LHCN-M2 (cell line): ENCODE measurements around the gene GRIFIN. TPM values are rescaled to one million over a fixed set of nuclear protein-coding genes. Genes with fewer than 3 reads are reported as not detected.
"Not testable (repeated sequence)": the region's sequence is repeated elsewhere in the genome, so short reads cannot be mapped to it uniquely, and the experiment has no call there.

ENCODE experiments used
- DNase-seq: peaks from one replicate; pipeline ENCODE4 v3.0.0-alpha.2; 2012; ENCODE audit warnings: low read depth
- total RNA-seq: library from RNA; depleted of rRNA; stranded (reverse); fragments of >200 nt; gene quantifications from 2 replicates; pipeline ENCODE4 v1.2.3, GENCODE V29; 2014

The GRIFIN gene
- total RNA-seq, 1 experiment from 2014 or later, result not detected

DNA sequence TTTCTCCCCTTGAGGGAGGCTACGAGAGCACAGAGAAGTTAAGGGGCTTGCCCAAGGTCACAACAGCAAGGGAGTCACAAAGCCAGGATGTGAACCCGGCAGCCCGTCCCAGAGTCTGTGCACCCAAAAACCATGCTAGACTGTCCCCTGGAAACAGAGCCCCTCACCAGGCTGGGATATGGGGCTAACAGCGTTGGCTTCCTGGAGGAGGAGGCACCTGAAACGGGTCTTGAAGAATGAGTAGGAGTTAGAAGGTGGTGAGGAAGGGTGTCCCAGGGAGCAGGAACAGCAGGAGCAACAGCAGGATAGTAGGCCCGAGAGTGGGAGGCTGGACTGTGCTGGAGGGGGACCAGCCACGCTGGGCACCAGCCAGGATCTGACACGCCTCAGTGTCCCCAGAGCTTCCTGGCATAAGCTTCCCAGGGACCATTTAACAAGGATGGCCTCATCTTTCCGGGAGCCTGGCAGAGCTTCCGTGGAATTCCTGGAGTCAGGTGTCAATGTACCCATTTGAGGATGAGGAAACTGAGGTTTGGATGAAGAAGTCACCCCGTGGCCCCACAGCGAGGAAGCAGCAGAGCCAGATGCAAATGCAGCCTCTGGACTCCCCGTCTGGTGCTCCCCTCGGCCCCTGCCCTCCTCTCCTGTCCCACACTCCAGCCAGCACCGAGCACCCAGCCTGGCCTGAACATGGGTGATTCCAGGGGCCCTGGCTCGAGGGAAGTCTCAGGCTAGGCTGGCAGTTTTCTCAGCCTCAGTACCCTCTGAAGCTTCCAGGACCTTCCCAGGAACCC, 3.3 kb upstream of the GRIFIN start:
- no peak for DNase-seq

DNA sequence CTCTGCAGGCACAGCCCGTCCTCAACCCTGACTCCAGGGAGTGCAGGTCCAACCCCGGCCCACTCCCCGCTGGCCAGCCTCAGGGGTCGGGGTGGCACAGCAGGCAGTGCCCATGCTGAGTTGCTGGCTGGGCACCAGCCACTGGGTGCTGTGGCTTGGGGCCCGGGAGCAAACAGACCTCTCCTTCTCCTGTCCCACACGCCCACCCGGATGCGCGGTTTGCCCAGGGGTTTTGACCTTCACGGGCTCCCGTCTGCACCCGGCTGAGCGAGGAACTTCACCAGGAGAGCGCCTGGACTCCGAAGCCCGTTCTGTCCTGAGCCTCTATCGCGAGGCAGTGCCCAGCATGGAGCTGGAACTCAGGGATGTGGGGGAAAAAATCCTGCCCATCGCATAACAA, 2.6 kb upstream of the GRIFIN start:
- no peak for DNase-seq

DNA sequence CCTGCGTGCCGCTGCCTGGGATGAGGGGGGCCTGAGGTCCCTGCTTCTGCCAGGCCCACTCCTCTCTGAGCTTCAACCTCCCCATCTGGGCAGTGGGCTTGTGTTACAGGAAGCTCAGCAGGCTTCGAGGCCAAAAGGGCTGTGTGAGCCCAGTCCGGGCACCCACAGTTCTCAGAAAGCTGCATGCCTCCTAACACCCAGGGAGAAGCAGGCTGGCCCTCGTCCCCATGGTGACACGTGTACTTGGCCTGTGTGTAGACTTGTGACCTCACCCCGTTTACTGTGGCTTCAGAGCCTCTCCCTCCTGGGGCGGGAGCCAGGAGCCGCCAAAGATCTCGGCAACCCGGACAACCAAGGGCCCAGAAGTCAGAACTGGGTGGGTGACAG, 2.2 kb upstream of the GRIFIN start:
- peak; percentile 33 for DNase-seq

DNA sequence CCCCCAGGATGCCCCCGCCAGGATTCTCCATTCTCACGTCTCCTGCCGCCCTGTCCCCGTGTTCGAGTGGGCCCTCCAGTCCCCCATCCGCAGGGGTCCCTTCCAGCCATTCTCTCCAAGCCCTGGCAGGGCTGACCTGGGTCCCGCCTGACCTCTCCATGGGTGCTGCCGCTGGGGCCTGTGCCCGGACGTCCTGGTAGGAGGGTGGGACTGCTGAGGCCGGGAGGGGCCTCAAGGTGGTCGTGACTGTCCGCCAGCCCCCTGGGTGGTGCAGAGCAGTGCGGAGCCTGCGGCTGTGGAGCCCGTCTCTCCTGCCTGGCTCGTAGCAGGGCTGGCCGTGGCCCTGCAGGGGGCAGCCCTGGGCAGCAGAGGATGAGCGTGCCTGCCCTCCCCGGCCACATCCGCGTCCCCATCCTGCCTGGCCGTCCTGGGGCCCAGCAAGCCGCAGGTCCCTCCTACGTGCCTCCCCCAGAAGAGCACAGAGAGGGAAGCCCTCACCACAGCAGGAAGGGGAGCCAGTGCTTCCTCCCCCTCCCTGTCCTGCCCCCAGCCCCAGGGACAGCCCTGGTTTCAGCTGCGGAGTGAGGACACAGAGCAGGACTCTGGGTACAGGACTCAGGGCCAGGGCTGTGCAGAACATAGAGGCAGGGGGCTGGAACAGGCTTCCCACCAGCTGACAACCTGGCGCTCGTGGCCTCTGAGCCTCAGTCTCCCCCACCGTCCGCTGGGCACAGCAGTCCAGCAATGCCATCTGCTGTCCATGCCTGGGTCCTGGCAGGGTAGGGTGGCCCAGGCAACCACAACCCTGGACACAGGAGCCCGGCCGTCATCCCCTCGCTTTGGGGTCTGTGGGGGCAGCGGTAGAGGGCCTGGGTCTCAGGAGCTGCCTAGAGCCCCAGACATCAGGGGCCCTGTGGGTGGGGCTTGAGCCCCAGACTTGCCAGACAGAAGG, 1.5 kb upstream of the GRIFIN start:
- DNase-seq, result peak; percentile 53

DNA sequence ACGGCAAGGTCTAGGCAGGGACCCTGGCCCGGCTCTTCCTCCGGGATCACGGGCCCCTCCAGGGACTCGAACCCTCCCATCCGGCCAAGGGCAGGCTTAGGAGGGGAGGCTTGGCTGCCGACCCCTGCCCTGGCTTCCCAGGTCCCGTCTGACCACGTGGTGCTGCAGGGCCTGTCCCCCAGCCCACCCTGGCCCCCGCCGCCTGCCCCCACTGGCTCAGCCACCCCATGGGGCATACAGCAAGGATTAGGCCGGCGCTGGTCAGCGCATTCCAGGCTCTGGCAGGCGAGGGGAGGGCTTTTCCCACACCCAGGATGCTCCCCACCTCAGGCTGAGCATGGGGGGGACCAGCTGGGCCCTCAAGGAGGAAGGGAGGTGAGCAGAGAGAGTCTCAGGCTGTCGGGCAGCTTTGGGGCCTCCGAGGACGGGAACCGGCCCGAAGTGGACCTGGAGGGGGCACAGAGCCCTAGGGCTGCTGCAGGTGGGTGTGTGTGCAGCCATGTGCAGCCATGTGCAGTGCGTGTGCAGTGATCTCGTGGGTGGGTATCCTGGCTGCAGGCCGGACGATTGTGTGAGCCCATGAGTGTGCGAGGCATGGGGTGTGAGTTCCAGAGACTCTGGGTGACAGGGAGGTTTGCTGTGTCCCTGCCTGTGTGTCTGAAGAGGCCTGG, 713 bp upstream of the GRIFIN start:
- no peak for DNase-seq

DNA sequence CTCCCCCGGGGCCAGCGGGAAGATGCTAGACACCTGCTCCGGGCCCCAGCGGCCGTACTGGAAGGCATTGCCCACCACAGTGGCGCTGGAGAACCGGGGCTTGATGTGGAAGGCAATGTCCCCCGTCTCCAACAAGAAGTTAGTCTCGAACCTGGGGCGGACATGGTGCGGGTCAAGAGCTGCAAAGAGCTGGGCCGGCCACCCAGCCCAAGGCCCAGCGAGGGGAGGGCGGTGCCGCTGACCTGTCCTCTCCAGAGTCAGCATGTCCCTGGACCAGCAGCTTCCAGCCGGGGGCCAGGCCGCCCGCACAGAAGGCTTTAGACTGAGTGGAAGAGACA, 551 bp downstream of the GRIFIN start:
- no peak for DNase-seq

DNA sequence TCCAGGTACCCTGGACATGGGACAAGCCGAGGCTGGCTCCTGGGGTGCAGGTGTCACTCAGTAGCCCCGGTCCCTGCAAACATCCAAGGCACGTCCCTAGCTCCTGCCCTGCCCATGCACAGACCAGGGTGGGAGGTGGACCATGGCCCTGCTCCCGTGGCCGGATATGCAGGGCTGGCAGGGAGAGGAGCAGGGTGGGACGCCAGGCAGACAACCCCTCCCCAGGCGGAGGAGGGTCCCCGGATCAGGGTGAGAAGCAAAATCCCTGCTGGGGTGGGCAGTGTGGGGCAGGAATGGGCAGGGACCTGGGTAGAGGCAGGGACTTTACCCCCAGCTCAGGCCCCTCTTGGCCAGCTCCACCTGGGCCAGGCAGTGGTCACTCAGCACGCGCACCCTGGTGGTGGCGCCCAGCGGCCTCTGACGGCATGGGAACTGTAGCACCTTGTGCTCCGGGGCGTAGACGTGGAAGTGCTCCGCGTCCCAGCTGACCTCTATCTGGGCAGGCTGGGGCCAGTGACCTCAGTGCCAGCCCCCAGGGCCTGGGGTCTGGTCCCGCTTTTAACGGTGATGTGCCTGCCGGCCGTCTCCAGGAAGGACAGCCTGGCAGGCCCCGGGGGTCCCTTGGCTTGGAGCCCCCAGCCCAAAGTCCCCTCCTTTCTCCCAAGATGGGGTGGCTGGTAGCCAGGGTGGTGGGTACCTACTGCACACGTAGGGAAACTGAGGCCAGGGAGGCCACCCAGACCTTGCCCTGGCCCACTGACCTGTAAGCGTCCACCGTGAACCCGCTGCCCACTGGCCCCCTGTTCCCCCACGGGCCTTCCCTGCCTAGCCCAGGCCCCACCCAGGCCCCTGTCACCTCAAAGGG, 1.2 kb downstream of the GRIFIN start:
- no peak for DNase-seq

DNA sequence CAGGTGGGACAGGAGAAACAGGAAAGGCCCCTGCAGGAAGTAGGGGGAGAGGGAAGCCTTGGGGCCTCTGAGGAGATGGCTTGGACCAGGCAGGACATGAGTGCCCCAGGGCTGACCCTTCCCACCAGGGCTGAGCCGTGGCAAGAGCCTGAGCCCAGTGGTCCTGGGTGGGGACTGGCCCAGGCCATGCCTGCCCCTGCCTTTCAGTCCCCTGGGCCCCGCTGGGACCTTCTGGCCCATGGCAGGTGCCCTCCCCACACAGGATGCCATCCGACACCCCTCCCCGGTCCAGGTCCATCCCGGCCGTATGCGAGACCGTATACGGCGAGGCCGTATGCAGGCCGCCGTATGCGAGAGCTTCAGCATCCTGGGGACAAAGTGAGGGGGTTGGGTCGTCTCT, 2.0 kb downstream of the GRIFIN start:
- DNase-seq, result no peak

DNA sequence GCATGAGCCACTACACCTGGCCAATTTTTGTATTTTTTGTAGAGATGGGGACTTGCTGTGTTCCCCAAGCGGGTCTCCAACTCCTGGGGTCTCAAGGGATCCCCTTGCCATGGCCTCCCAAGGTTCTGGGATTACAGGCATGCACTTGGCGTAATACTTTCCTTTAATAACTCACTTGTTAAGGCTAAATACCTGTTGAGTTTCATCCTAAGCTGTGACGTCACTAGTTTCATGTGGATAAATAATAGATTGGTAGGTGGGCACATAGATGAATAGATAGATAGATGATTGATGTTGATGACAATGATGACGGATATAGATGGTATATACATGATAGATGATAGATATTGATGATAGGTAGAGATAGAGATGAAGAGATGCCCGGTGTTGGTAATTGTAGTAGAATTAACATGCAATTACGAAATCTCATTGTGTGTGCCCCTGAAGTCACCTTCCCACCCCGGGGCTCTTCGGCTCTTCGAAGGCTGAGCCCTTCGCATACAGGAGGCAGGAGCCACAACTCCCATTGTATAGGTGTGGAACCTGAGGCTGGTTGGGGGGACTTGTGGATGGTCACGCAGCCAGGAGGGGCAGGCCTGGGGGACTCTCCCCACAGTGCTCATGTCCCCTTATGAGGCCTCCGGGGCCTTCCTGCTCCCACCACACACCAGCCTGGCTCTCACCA, 2.6 kb downstream of the GRIFIN start:
- DNase-seq, result no peak

DNA sequence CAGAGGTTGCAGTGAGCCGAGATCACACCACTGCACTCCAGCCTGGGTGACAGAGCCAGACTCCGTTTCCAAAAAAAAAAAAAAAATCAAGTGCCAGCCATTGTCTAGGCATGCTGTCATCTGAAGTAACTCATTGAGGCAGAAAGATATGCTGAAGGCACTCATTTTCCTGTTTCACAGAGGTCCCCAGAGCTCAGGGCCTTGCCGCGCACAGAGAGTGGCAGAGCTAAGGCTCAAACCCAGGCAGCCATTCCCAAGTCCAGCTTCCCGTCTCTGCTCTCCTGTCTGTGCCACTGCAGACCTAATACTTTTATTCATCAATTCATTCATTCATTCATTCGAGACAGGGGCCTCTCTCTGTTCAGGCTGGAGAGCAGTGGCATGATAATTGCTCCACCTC, 3.5 kb downstream of the GRIFIN start:
- no peak for DNase-seq

DNA sequence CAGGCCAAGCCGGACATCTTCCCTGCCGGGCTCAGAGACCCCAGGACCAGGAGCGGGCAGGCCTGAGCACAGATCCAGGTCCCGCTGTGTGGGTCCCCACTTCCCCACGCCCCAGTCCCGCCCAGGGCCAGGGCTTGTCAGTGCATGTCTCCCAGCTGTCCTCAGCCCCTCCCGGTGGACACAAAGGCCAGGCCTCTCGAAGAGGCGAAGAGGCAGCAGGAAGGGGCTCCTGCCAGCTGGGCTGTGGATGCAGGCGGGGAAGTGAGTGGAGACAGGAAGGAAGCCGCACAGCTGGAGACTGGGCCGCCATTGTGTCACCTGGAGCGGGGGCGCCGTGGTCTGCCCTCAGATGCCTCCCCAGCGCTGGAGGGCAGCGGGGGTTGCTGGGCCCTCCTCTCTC, 4.8 kb downstream of the GRIFIN start:
- DNase-seq, result peak; percentile 36

DNA sequence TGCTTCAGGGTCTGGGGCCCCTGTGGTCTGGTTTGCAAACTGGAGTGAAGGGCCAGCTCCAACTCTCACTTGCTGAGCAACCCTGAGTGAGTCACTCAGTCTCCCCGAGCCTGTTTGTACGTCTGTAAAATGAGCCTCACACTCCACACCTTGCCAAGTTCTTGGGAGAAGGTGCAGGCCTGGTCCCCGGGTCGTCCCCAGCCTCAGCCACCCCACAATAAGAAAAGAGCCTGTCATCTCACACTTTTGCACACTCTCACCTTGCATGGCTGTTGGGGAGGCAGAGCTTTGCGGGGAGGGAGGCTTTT, 5.2 kb downstream of the GRIFIN start:
- peak; percentile 21 for DNase-seq

DNA sequence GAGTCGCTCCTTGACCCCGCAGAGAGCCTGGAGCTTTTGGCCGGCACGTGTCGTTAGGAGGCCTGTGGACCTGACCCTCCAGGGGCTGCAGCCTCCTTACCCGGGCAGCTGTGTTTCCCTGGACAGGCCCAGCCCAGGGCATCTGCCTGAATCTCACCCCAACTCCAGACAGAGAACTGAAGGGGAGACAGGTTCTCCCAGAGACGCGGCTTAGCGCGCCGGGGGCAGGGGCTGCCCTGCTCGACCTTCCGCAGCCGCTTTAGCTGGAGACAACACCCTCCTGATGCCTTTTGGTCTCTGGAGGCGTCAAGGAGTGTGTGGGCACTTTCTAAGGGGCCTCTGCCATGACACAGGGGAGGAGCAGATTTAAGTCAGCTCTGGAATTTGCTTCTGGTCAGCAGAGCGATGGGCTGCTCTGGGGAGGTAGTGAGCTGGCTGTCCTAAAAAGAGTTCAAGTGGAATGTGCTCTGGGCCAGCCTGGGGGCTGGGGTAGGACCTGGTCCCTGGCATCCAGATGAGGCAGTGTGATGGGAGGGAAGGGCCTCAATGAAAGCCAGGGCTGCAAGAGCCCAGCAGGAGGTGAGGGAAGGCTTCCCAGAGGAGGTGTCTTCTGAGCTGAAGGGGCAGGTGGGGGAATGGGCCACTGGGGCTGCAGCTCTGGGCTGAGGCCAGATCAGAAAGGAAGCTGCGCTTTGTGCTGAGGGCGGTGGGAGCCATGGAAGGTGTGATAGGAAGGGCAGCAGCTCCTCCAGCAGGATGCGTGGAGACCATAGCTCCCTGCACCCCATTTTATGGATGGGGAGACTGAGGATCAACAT, 5.8 kb downstream of the GRIFIN start:
- DNase-seq, result no peak

DNA sequence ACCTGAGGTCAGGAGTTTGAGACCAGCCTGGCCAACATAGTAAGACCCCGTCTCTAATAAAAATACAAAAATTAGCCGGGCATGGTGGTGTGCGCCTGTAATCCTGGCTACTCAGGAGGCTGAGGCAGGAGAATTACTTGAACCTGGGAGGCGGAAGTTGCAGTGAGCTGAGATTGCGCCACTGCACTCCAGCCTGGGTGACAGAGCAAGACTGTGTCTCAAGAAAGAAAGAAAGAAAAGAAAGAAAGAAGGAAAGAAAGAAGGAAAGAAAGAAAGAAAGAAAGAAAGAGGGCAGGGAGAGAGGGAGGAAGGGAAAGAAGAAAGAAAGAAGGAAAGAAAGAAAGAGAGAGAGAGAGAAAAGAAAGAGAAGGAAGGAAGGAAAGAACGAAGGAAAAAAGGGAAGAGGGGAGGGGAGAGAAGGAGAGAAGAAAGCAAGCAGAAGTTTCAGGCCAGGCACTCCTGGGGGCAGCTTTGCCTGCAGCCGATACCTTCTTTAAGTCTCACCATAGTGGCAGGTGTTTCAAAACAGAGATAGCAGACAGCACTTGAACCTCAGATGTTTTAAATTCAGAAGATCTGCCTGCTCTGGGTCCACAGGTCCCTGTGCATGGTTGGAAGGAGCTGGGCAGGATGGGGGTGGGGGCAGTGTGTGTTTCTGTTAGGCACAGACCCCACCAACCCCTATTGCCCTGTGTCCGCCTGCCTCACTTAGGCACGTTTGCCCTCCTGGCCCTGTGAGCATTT, 6.6 kb downstream of the GRIFIN start:
- not testable (repeated sequence) for DNase-seq

DNA sequence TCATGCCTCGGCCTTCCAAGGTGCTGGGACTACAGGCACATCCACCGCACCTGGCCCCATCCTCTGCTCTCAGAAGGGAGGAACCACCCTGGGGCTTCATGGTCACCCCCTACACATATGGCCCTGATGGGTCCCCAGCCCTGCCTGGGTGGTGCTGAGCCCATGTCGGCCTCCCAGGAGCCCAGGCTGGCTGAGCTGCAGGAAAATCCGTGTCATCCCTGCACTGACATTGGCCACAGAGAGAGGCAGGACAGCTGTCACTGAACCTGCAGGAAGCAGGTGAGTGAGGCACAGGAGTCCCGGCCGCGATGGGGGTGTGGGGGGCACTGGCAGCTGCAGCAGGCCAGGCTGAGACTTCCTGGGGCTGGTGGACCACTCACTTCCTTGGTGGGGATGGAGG, 8.0 kb downstream of the GRIFIN start:
- no peak for DNase-seq

DNA sequence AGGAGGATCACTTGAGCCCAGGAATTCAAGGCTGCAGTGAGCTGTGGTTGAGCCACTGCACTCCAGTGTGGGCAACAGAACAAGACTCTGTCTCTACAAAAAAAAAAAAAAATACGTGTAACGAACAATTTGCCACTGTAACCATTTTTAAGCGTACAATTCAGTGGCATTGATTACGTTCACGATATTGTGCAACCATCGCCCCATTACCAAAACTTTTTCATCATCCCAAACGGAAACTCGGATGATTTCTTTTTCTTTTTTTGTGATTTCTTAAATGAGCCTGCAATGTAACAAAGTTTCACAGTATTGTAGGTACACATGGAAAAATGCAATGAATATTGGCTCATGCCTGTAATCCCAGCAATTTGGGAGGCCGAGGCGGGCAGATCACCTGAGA, 9.5 kb downstream of the GRIFIN start:
- DNase-seq, result no peak

DNA sequence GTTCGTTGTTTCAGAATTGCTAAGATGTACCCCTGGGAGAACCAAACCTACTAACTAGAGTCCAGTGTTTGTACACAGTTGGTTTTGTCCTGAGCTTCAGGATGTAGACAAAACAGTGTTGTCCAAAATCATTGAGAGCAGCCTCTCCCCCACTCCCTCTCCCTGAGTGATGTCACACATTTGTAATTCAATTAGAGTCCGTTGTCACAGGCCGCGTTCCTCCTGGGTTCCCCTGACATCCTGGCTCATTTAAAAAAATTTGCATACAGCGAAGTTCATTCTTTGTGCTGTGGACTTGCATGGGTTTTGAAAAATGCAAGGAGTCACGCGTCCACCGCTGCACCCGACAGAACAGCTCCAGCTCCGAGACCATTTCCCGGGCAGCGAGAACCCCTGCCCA, 10.3 kb downstream of the GRIFIN start:
- no peak for DNase-seq

DNA sequence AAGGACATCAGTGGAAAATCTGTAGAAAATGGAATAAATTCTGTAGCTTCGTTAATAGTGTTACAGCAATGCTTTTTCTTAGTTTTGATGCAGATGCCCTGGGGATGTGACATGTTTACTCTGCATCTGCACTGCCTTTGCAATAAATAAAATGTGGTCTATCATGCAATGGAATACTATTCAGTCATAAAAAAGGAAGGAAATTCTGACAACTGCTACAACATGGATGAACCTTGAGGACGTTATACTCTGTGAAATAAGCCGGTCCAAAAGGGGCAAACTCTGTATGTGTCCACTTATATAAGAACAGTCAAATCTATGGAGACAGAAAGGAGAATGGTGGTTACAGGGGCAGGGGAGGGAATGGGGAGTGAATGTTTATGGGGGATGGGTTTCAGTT, 13.5 kb downstream of the GRIFIN start:
- DNase-seq, result no peak

DNA sequence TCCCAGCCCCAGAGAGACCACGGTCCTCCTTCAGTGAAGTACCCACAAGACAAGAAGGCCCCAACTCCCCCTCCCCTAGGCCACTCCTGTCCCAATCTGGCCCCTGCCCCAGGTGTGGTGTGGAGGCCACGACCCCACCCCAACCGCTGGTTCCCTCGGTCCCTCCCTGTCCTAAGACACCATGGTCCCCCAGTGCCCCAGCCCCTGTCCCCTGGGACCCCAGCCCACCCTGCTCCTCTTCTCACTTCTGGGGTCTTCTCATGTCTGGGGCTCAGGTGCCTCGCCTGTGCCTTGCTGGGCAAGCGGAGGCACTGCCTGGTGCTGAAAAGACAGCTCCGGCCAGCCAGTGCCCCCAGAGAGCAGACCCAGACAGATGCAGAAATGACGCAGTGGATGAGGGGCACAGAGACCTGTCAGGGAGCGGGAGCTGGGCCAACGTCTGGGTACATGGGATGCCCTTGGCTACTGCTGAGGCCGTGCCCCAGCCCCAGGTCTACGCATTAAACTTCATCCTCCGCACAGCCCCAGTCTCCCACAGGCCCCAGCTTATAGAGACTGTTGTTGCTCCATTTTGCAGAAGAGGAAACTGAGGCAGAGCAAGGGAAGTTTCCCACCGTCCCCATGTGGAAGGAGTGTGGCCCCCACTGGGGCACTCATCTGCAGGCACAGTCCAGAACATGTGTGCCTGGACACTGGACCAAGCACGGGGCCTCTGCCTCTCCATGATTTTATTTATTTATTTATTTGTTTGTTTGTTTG, 14.8 kb downstream of the GRIFIN start:
- DNase-seq, result no peak
